ENCODE measurements around the gene ACTL6B. TPM values are rescaled to one million over a fixed set of nuclear protein-coding genes. Genes with fewer than 3 reads are reported as not detected.

Gene ACTL6B
- total RNA-seq, 1 experiment from 2014 or later = not detected

DNA sequence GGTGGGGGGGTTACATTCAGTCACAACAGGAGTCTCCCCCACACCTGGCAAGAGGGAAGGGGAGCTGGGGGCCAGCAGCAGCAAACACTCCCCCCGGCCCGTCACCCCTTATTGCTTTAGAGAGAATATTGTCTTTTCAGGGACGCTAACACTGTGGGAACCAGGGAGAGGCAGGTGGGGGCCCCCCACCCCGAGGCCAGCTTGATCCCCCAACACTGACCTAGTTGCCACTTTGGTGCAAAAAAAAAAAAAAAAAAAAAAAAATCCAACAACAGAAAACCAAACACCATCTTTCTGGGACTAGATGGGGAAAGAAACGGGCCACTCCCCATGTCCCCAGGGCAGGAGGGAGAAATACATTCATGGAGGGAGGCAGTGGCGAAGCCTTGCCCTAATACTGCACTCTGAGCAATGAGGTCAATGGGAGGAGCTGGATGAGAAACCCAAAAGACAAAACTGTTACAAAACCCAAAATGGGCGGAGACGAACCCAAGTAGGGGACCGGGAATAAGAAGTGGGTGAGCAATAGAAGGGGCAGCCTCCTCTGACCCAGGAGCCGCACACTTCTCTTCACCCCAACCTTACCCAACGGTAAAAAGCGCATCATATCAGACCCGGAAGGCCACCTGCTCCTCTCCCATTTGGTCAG lies 23.8 kb upstream of the ACTL6B start:
- Histone ChIP-seq H3K36me3 (ENCODE audit: low read depth) (peaks cover 13% of the 10 kb centered on the region; the same call in 1 of the 2 replicates), H3K9me2 (ENCODE audit: insufficient read depth) (no peaks in the 10 kb centered on the region), H2AFZ (no peak overlapping the region), H3F3A (ENCODE audit: insufficient read depth, low read depth) (peaks cover 21% of the 10 kb centered on the region; the same call in 1 of the 2 replicates), H3K27ac (no peak overlapping the region), H3K27me3 (ENCODE audit: insufficient read depth, low read depth) (no peaks in the 10 kb centered on the region), H3K79me2 (ENCODE audit: low read depth) (peaks cover 13% of the 10 kb centered on the region), H4K20me1 (ENCODE audit: insufficient read depth) (peaks cover 39% of the 10 kb centered on the region), H3K4me2 (no peak overlapping the region), H3K4me1 (replicated peaks; ENCODE audit: insufficient read depth) (no peaks in the 10 kb centered on the region; the same call in 1 of the 2 replicates), H3K4me3 (no peak overlapping the region), H3K9me3 (ENCODE audit: insufficient read depth, low read depth) (no peaks in the 10 kb centered on the region)
- ChIA-PET POLR2A (ENCODE audit: unreplicated experiment) (no interaction called here), CTCF (interaction anchor here (0.7 kb wide), 1 partner anchor 26 kb away, joined by 7 read pairs; the partner anchor contains the start of gene POP7)
- intact Hi-C loops (cut with micrococcal nuclease; ENCODE audit: unreplicated experiment) = no loop called here
- BruUV-seq (replicated peaks) = TSS peak; percentile 18
- TF ChIP-seq, protein P1, sequence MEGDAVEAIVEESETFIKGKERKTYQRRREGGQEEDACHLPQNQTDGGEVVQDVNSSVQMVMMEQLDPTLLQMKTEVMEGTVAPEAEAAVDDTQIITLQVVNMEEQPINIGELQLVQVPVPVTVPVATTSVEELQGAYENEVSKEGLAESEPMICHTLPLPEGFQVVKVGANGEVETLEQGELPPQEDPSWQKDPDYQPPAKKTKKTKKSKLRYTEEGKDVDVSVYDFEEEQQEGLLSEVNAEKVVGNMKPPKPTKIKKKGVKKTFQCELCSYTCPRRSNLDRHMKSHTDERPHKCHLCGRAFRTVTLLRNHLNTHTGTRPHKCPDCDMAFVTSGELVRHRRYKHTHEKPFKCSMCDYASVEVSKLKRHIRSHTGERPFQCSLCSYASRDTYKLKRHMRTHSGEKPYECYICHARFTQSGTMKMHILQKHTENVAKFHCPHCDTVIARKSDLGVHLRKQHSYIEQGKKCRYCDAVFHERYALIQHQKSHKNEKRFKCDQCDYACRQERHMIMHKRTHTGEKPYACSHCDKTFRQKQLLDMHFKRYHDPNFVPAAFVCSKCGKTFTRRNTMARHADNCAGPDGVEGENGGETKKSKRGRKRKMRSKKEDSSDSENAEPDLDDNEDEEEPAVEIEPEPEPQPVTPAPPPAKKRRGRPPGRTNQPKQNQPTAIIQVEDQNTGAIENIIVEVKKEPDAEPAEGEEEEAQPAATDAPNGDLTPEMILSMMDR (conservative IDR thresholded peaks at IDR 0.05) = no peak
- no peak for TF ChIP-seq EZH2 (IDR thresholded peaks at IDR 0.05; ENCODE audit: low read depth)
- no peak for DNase-seq

DNA sequence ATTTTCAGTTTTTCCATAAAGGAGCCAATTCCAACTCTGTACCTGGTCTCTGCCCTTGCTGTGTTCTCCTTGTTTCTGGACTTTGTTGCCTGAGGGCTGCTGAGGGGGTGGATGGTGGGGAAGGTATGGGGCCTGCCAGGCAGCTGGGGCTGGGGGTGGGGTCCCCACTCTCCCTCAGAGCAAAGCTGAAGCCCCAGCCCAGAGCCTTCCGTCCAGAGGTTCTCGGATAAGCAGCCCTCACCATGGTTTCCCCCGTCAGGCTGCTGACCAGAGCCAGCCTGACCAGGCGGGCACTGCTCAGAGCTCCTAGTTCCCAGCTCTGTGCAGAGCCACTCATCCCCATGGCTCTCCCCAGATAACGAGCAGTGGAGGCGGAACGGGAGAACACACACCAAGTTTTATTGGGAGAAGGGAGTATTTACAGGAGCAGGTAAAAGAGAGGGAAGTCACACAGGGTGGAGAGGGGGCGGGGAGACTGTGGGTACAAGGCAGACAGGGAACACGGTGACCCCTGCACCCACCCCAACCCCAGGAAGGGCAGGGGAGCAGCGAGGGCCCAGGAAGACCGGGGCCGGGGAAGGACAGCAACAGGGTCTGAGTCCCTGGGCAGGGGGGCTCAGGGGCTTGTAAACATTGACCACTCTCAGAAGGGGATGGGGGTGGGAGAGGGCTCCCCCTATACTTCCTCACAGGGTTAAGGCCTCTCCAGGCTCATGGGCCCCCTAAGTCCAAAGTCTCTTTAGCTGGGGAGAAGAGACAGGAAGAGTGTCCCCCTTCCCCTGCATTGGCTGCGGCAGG lies 23.1 kb upstream of the ACTL6B start:
- H3K27me3 ChIP-seq (ENCODE audit: insufficient read depth, low read depth) = no peaks in the 10 kb centered on the region
- H3K36me3 ChIP-seq (ENCODE audit: low read depth) = peaks cover 13% of the 10 kb centered on the region; the same call in 1 of the 2 replicates
- ChIA-PET POLR2A (ENCODE audit: unreplicated experiment) (no interaction called here), CTCF (interaction anchor here (0.7 kb wide), 1 partner anchor 27 kb away, joined by 7 read pairs; the partner anchor contains the start of gene POP7)
- H3K4me3 ChIP-seq = no peak overlapping the region
- intact Hi-C loops (cut with micrococcal nuclease; ENCODE audit: unreplicated experiment) = no loop called here
- DNase-seq = no peak
- H3F3A ChIP-seq (ENCODE audit: insufficient read depth, low read depth) = peaks cover 21% of the 10 kb centered on the region; the same call in 1 of the 2 replicates
- TF ChIP-seq, protein P1 (conservative IDR thresholded peaks at IDR 0.05) = no peak
- H3K9me3 ChIP-seq (ENCODE audit: insufficient read depth, low read depth) = no peaks in the 10 kb centered on the region
- no peak overlapping the region for H3K27ac ChIP-seq
- no peak overlapping the region for H3K4me2 ChIP-seq
- no peaks in the 10 kb centered on the region for H3K9me2 ChIP-seq (ENCODE audit: insufficient read depth)
- BruUV-seq (replicated peaks) = no TSS peak
- H3K4me1 ChIP-seq (replicated peaks; ENCODE audit: insufficient read depth) = no peaks in the 10 kb centered on the region; the same call in 1 of the 2 replicates
- peaks cover 18% of the 10 kb centered on the region for H3K79me2 ChIP-seq (ENCODE audit: low read depth)
- no peak overlapping the region for H2AFZ ChIP-seq
- H4K20me1 ChIP-seq (ENCODE audit: insufficient read depth) = peaks cover 43% of the 10 kb centered on the region

DNA sequence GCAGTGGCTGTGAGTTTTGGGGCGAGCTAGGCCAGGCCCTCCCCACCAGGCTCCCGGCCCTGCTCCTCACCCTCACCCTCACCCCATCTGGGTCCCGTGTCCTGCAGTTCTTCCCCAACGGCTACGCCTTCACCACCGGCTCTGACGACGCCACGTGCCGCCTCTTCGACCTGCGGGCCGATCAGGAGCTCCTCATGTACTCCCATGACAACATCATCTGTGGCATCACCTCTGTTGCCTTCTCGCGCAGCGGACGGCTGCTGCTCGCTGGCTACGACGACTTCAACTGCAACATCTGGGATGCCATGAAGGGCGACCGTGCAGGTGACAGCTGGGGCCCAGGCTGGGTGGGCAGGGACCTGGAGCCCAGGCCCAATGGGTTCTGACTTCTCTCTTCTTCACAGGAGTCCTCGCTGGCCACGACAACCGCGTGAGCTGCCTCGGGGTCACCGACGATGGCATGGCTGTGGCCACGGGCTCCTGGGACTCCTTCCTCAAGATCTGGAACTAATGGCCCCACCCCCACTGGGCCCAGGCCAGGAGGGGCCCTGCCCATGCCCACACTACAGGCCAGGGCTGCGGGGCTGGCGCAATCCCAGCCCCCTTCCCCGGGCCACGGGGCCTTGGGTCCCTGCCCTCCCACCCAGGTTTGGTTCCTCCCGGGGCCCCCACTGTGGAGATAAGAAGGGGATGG lies 22.2 kb upstream of the ACTL6B start:
- no peak overlapping the region for H2AFZ ChIP-seq
- no peak for TF ChIP-seq EZH2 (IDR thresholded peaks at IDR 0.05; ENCODE audit: low read depth)
- TF ChIP-seq, protein P1 (conservative IDR thresholded peaks at IDR 0.05) = no peak
- H3K4me1 ChIP-seq (replicated peaks; ENCODE audit: insufficient read depth) = no peaks in the 10 kb centered on the region; the same call in 1 of the 2 replicates
- no peaks in the 10 kb centered on the region for H3K9me3 ChIP-seq (ENCODE audit: insufficient read depth, low read depth)
- H3K79me2 ChIP-seq (ENCODE audit: low read depth) = peaks cover 24% of the 10 kb centered on the region
- no peak overlapping the region for H3K4me3 ChIP-seq
- H3K27ac ChIP-seq = no peak overlapping the region
- BruUV-seq (replicated peaks) = TSS peak; percentile 8
- H3K36me3 ChIP-seq (ENCODE audit: low read depth) = peaks cover 13% of the 10 kb centered on the region; the same call in 1 of the 2 replicates
- no peaks in the 10 kb centered on the region for H3K9me2 ChIP-seq (ENCODE audit: insufficient read depth)
- CTCF ChIA-PET = interaction anchor here (0.5 kb wide), 1 partner anchor 40 kb away, joined by 3 read pairs; no protein-coding TSS in a partner anchor
- H4K20me1 ChIP-seq (ENCODE audit: insufficient read depth) = peaks cover 43% of the 10 kb centered on the region
- intact Hi-C loops (cut with micrococcal nuclease; ENCODE audit: unreplicated experiment) = no loop called here
- peaks cover 21% of the 10 kb centered on the region; the same call in 1 of the 2 replicates for H3F3A ChIP-seq (ENCODE audit: insufficient read depth, low read depth)
- H3K27me3 ChIP-seq (ENCODE audit: insufficient read depth, low read depth) = no peaks in the 10 kb centered on the region
- POLR2A ChIA-PET (ENCODE audit: unreplicated experiment) = interaction anchor here (0.6 kb wide), 1 partner anchor 158 kb away, joined by 6 read pairs; no protein-coding TSS in a partner anchor
- H3K4me2 ChIP-seq = no peak overlapping the region
- no peak for DNase-seq

All from PC-9 (cell line).